NCI-H69 (cell line): ENCODE measurements around the gene GAL3ST2.
A peak's percentile ranks its signal among the peaks of the same experiment; 100 is the strongest.
"Not testable (repeated sequence)": the region's sequence is repeated elsewhere in the genome, so short reads cannot be mapped to it uniquely, and the experiment has no call there.

Source experiments
- DNase-seq: peaks from one replicate; lab custom pipeline; 2025; lab: John Stamatoyannopoulos, UW

Gene GAL3ST2

GRCh38 chr2:241820625-241821384 lies 44.2 kb downstream of the GAL3ST2 start:
- no peak for DNase-seq

DNA sequence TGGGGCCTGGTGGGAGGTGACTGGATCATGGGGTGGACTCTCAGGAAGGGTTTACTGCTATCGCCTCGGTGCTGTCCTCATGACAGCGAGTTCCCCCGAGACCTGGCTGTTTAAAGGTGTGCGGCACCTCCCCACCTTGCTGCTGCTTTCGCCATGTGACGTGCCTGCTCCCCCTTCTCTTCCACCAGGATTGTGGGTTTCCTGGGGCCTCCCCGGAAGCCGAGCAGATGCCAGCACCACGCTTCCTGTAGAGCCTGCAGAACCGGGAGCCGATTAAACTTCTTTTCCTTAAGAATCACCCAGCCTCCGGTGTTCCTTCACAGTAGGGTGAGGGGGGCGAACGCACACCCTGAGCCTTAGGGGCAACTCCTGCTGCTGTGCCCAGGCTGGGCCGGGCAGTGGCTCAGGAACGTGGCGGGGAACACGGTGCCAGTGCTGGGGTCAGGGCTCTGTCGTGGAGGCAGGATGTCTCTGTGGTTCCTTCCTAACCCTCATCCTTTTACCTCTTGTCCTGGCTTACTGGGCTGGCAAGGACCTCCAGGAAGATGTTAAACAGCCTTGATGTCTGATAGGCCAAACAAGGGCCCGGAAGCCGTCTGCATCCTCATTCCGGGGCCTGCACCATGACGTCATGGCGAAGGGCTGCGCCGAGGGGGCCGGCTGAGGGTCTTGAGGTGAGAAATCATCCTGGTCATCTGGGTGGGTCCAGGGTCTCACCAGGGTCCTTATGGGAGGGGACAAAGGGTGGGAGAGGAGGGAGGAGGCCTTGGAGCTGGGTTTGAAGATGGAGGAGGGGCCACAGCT lies 45.0 kb downstream of the GAL3ST2 start:
- no peak for DNase-seq

- no peak for DNase-seq
These were observed 45.6 kb downstream of the GAL3ST2 start for GRCh38 chr2:241822264-241822623.

- peak; percentile 11 for DNase-seq
These were observed 47.2 kb downstream of the GAL3ST2 start for GRCh38 chr2:241823531-241824437.

- no peak for DNase-seq
These were observed 50.8 kb downstream of the GAL3ST2 start for GRCh38 chr2:241827394-241827793.

GRCh38 chr2:241833101-241833663 lies 56.6 kb downstream of the GAL3ST2 start:
- DNase-seq = no peak

DNA sequence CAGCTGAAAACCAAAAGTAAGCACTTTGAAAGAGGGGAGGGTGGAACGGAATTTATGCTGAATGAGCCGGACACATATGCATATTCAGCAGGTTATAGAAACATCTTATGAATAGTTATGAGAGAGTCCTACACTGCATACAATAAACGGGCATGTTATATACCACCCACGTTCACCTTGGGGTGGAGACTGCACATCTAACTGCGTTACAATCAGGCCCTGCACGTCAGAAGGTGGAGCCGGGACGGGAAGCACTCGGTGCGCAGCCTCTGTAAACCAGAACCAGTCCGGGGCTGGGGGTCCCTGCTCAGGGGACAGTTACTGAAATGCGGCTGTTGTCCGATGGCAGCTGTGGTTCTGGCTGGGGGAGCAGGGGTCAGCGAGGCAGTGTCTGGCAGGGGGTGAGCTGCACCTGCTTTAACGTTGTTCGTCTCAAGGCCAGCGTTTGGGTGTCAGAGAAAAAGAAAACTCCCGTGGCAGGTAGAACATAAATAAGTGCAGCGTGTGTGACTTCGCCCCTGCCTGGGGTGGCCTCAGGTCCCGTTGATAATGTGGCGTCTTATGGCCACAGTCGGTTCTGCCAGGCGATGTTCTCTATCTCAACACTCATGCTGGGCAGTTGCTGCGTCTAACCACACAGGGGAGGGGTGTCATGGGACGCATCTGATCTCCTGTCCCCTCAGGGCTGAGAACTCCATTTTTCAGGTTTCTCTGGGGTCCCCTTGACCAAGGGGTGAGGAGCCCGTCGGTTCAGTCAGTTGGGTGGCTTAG lies 57.3 kb downstream of the GAL3ST2 start:
- DNase-seq = not testable (repeated sequence)

GRCh38 chr2:241834527-241835210 lies 58.0 kb downstream of the GAL3ST2 start:
- no peak for DNase-seq

DNA sequence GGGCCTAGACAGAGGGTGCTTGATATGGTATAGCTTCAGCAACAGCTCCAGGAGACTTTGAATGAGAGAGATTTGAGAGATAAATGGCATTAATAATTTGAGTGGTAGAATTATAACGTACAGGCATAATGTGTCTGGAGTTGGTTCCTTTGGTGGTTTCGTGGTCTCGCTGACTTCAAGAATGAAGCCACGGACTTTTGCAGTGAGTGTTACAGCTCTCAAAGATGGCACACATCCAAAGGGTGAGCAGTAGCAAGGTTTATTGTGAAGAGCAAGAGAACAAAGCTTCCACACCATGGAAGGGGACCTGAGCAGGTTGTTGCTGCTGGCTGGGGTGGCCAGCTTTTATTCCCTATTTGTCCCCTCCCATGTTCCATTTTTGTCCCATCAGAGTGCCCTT lies 59.0 kb downstream of the GAL3ST2 start:
- no peak for DNase-seq

- no peak for DNase-seq
These were observed 59.7 kb downstream of the GAL3ST2 start for GRCh38 chr2:241836292-241836691.

- no peak for DNase-seq
These were observed 60.8 kb downstream of the GAL3ST2 start for GRCh38 chr2:241837197-241837965.

- no peak for DNase-seq
These were observed 64.8 kb downstream of the GAL3ST2 start for GRCh38 chr2:241841181-241842066.

- DNase-seq = no peak
These were observed 65.4 kb downstream of the GAL3ST2 start for GRCh38 chr2:241842067-241842415.

DNA sequence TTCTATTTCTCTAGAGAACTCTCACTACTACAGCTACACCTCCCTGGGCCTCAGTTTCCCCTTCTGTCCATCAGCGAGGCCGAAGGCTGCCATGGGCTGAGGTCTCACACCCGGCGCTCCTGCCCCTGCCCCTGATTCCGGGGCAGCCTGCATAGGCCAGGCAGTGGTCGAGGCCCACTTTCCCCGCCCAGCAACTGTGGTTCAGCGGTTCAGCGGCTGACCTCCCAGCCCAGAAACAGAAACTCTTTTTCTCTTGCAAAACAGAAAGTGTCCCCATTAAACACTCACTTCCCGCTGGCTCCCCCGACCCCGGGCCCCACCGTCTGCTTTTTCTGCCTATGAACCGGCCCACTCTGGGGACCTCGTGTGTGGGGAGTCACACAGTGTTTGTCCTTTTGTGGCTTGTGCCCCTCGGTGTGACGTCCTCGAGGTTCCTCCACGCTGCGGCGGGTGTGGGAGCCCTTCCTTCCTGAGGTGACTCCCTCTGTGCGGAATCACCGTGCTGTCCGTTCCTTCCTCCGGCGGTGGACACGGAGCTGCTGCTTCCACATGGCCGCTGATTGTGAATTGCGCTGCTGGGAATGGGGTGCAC lies 66.1 kb downstream of the GAL3ST2 start:
- no peak for DNase-seq

DNA sequence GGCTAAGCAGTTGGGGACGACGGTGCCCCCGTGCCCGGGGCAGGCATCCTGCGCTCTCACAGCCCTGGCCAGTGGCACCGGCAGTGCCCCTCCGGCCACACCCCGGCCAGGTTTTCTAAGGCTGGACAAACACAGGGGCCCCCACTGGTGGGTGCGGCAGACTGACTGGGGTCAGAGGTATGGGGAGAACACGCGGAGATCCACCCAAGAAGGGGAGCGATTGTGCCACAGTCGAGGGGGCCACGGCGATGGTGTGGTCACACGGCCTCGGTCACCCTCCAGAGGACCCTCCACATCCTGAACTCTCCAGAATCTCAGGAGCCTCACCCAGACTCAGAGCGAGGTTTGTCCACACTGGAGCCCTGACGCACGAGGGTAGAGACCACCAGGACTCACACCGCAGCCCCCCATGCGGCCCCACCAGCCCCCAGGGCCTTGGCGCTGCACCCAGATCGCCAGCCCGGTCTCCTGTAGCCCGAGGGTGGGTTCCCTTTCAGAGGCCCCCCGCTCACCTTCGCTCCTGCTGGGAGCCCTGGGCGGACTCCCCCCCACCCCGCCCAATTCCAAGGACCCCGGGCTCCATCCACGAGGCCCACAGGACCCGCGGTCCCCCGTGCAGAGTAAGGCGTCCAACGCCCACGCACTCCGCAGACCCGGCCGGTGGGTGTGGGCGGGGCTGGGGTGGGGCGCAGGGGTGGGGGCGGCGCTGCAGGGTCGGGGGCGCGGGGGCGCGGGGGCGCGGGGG lies 66.9 kb downstream of the GAL3ST2 start:
- DNase-seq = no peak

DNA sequence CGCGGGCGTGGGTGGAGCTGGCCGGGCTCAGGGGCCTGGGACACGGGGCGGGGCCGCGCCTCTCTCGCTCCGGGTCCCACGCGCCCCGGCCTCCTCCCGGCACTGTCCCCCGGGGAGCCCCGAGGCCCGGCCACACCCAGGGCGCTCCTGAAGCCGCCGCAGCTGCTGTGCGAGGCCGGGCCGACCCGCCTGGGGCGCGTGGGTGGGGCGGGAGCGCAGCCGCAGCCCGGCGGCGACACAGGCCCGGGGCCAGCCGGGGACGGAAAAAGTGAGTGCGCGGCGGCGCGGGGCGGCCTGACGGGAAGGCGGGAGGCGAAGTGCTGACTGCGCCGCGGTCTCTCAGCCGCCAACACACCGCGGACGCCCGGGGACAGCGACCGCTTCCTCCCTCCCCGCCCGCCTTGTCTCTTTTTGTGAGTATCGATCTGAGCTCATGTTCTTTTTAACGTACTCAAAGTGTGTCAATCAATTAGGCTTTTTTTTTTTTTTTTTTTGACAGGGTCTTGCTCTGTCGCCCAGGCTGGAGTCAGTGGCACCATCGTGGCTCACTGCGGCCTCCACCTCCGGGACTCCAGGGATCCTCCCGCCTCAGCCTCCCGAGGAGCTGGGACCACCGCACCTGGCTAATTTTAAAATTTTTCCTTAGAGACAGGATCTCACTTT lies 67.6 kb downstream of the GAL3ST2 start:
- DNase-seq = peak; percentile 50
